ENCODE measurements around the gene PTX3.

Gene PTX3

GRCh38 chr3:157487339-157487738 lies 50.7 kb downstream of the PTX3 start:
- TF ChIP-seq EZH2 (IDR thresholded peaks at IDR 0.05; ENCODE audit: borderline replicate concordance, low read length): no peak
- TF ChIP-seq, protein P1, sequence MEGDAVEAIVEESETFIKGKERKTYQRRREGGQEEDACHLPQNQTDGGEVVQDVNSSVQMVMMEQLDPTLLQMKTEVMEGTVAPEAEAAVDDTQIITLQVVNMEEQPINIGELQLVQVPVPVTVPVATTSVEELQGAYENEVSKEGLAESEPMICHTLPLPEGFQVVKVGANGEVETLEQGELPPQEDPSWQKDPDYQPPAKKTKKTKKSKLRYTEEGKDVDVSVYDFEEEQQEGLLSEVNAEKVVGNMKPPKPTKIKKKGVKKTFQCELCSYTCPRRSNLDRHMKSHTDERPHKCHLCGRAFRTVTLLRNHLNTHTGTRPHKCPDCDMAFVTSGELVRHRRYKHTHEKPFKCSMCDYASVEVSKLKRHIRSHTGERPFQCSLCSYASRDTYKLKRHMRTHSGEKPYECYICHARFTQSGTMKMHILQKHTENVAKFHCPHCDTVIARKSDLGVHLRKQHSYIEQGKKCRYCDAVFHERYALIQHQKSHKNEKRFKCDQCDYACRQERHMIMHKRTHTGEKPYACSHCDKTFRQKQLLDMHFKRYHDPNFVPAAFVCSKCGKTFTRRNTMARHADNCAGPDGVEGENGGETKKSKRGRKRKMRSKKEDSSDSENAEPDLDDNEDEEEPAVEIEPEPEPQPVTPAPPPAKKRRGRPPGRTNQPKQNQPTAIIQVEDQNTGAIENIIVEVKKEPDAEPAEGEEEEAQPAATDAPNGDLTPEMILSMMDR (IDR thresholded peaks at IDR 0.05; ENCODE audit: low read length): no peak
- no peaks in the 10 kb centered on the region for H3K9me3 ChIP-seq (ENCODE audit: low read length)
- H3K36me3 ChIP-seq (ENCODE audit: insufficient read depth, low read length): no peaks in the 10 kb centered on the region
- 0 out of 2 replicates have a peak, but pooled peaks cover 3% of the 10 kb centered on the region for H3K9me2 ChIP-seq (ENCODE audit: low read depth, low read length)
- no peak overlapping the region for H2AFZ ChIP-seq (ENCODE audit: low read length)
- H3K9ac ChIP-seq (ENCODE audit: low read length): no peak overlapping the region
- H3F3A ChIP-seq (ENCODE audit: insufficient read depth, low read length): no peaks in the 10 kb centered on the region; the same call in 1 of the 2 replicates
- no peak overlapping the region for H3K27ac ChIP-seq (ENCODE audit: low read depth, low read length, poor library complexity, severe bottlenecking)
- H3K4me3 ChIP-seq (ENCODE audit: low read depth, low read length, poor library complexity, severe bottlenecking): no peak overlapping the region
- no peaks in the 10 kb centered on the region for H3K4me1 ChIP-seq (ENCODE audit: insufficient read depth, low read length, severe bottlenecking)
- H3K79me2 ChIP-seq (ENCODE audit: insufficient read depth, low read length): no peaks in the 10 kb centered on the region
- H3K27me3 ChIP-seq (ENCODE audit: insufficient read depth, low read length): no peaks in the 10 kb centered on the region
- no peak overlapping the region for H3K4me2 ChIP-seq (ENCODE audit: low read length)
- 0 out of 2 replicates have a peak, but pooled peaks cover 2% of the 10 kb centered on the region for H4K20me1 ChIP-seq (ENCODE audit: insufficient read depth, low read length)

DNA sequence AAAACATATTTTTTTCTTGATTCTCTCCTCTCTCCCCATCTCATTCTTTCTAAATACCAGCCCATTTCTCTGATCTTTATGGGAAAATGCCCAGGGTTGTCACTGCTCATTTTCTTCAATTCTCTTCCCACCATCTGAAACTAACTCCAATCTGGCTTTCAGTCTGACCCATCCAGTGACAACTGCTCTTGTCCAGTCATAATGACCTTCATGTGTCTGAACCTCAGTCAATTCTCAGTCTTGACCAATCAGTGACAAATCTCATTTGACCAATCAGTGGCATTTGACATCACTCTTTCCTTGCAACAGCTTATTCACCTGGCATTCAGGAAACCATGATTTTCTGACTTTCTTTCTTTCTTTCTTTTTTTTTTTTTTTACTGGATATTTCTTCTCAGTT lies 51.5 kb downstream of the PTX3 start:
- Histone ChIP-seq H3K27me3 (ENCODE audit: insufficient read depth, low read length) (no peaks in the 10 kb centered on the region), H3K79me2 (ENCODE audit: insufficient read depth, low read length) (no peaks in the 10 kb centered on the region), H3K36me3 (ENCODE audit: insufficient read depth, low read length) (no peaks in the 10 kb centered on the region), H2AFZ (ENCODE audit: low read length) (no peak overlapping the region), H3F3A (ENCODE audit: insufficient read depth, low read length) (no peaks in the 10 kb centered on the region; the same call in 1 of the 2 replicates), H3K9me2 (ENCODE audit: low read depth, low read length) (0 out of 2 replicates have a peak, but pooled peaks cover 3% of the 10 kb centered on the region), H3K9me3 (ENCODE audit: low read length) (no peaks in the 10 kb centered on the region), H3K27ac (ENCODE audit: low read depth, low read length, poor library complexity, severe bottlenecking) (no peak overlapping the region), H3K4me3 (ENCODE audit: low read depth, low read length, poor library complexity, severe bottlenecking) (no peak overlapping the region), H4K20me1 (ENCODE audit: insufficient read depth, low read length) (0 out of 2 replicates have a peak, but pooled peaks cover 2% of the 10 kb centered on the region), H3K4me1 (ENCODE audit: insufficient read depth, low read length, severe bottlenecking) (no peaks in the 10 kb centered on the region), H3K4me2 (ENCODE audit: low read length) (no peak overlapping the region), H3K9ac (ENCODE audit: low read length) (no peak overlapping the region)
- no peak for TF ChIP-seq EZH2 (IDR thresholded peaks at IDR 0.05; ENCODE audit: borderline replicate concordance, low read length)
- TF ChIP-seq, protein P1 (IDR thresholded peaks at IDR 0.05; ENCODE audit: low read length): no peak

DNA sequence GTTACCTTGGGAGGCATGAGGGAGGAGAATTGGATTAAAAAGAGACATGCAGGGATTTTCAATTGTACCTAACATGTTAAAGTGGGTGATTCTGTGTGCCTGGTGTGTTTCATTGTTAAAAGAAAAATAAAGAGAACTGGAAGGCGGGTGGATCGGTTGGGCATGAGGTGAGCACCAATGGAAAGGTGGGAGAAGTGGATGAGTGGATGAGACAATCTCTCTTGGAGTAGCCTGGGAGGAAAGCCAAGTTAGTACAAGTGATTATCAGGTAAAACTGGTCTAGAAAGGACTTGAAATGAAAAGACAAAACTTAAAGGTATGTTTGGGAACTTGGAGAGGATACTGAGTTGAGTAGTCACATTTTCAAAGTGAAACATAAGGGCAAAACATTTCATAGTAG lies 54.5 kb downstream of the PTX3 start:
- Histone ChIP-seq H3K27me3 (ENCODE audit: insufficient read depth, low read length) (no peaks in the 10 kb centered on the region), H3K9me3 (ENCODE audit: low read length) (no peaks in the 10 kb centered on the region), H4K20me1 (ENCODE audit: insufficient read depth, low read length) (no peaks in the 10 kb centered on the region), H3K9ac (ENCODE audit: low read length) (no peak overlapping the region), H3K4me2 (ENCODE audit: low read length) (no peak overlapping the region), H3F3A (ENCODE audit: insufficient read depth, low read length) (no peaks in the 10 kb centered on the region; the same call in 1 of the 2 replicates), H3K4me1 (ENCODE audit: insufficient read depth, low read length, severe bottlenecking) (no peaks in the 10 kb centered on the region), H3K36me3 (ENCODE audit: insufficient read depth, low read length) (no peaks in the 10 kb centered on the region), H3K79me2 (ENCODE audit: insufficient read depth, low read length) (no peaks in the 10 kb centered on the region), H3K4me3 (ENCODE audit: low read depth, low read length, poor library complexity, severe bottlenecking) (no peak overlapping the region), H2AFZ (ENCODE audit: low read length) (no peak overlapping the region), H3K9me2 (ENCODE audit: low read depth, low read length) (no peaks in the 10 kb centered on the region), H3K27ac (ENCODE audit: low read depth, low read length, poor library complexity, severe bottlenecking) (no peak overlapping the region)
- no peak for TF ChIP-seq EZH2 (IDR thresholded peaks at IDR 0.05; ENCODE audit: borderline replicate concordance, low read length)
- TF ChIP-seq, protein P1 (IDR thresholded peaks at IDR 0.05; ENCODE audit: low read length): no peak

All from OCI-LY1 (cell line).